Smooth muscle cell of the brain vasculature (primary cell): ENCODE results near the gene AQP3.
"Not testable (repeated sequence)": the region's sequence is repeated elsewhere in the genome, so short reads cannot be mapped to it uniquely, and the experiment has no call there.

Experiments used
- DNase-seq: peaks from one replicate; pipeline ENCODE4 v3.0.0-alpha.2; 2012; ENCODE audit warnings: low read depth, low spot score

AQP3 gene

GRCh38 chr9:33442125-33442524 is 5.3 kb downstream of the AQP3 start:
- DNase-seq, result no peak

- DNase-seq, result no peak
These were observed 6.8 kb downstream of the AQP3 start for GRCh38 chr9:33440609-33441008.

- no peak for DNase-seq
These were observed 7.2 kb downstream of the AQP3 start for GRCh38 chr9:33440204-33440603.

GRCh38 chr9:33439731-33440130 is 7.7 kb downstream of the AQP3 start:
- DNase-seq, result no peak

- no peak for DNase-seq
These were observed 8.3 kb downstream of the AQP3 start for GRCh38 chr9:33438926-33439680.

GRCh38 chr9:33437898-33438297 is 9.5 kb downstream of the AQP3 start:
- DNase-seq, result no peak

- no peak for DNase-seq
These were observed 10.2 kb downstream of the AQP3 start for GRCh38 chr9:33437205-33437604.

GRCh38 chr9:33436445-33436844 is 10.9 kb downstream of the AQP3 start:
- DNase-seq, result no peak

- no peak for DNase-seq
These were observed 11.5 kb downstream of the AQP3 start for GRCh38 chr9:33435821-33436277.

GRCh38 chr9:33434317-33435105 is 12.9 kb downstream of the AQP3 start:
- no peak for DNase-seq

GRCh38 chr9:33433871-33434270 is 13.5 kb downstream of the AQP3 start:
- DNase-seq, result no peak

- no peak for DNase-seq
These were observed 16.0 kb downstream of the AQP3 start for GRCh38 chr9:33431420-33431819.

- no peak for DNase-seq
These were observed 16.5 kb downstream of the AQP3 start for GRCh38 chr9:33430942-33431341.

GRCh38 chr9:33429256-33429985 is 18.0 kb downstream of the AQP3 start:
- DNase-seq, result no peak

GRCh38 chr9:33426843-33427293 is 20.5 kb downstream of the AQP3 start:
- DNase-seq, result no peak

GRCh38 chr9:33425128-33425533 is 22.3 kb downstream of the AQP3 start:
- DNase-seq, result no peak

GRCh38 chr9:33424492-33424891 is 22.9 kb downstream of the AQP3 start:
- not testable (repeated sequence) for DNase-seq

GRCh38 chr9:33424043-33424442 is 23.4 kb downstream of the AQP3 start:
- not testable (repeated sequence) for DNase-seq

- DNase-seq, result no peak
These were observed 27.6 kb downstream of the AQP3 start for GRCh38 chr9:33419708-33420303.

- no peak for DNase-seq
These were observed 29.3 kb downstream of the AQP3 start for GRCh38 chr9:33418090-33418489.

GRCh38 chr9:33416996-33417395 is 30.4 kb downstream of the AQP3 start:
- DNase-seq, result no peak
